Mesothelial cell of epicardium (in vitro differentiated cells): ENCODE results near the gene EPN2. TPM values are rescaled to one million over a fixed set of nuclear protein-coding genes. Genes with fewer than 3 reads are reported as not detected.

Experiments used
- DNase-seq, 2 experiments: peaks; one replicate each; pipeline ENCODE4 v3.0.0; 2021; ENCODE audit warnings: low spot score in 2 of 2; ENCODE audit not compliant: unreplicated experiment in 2 of 2
- H3K27ac Mint-ChIP-seq: 2 replicates; pipeline ENCODE4 v1.8.0; 2021; ENCODE audit warnings: mixed read lengths
- H3K27me3 Mint-ChIP-seq: 2 replicates; pipeline ENCODE4 v1.8.0; 2021; ENCODE audit warnings: low read depth, mixed read lengths
- H3K36me3 Mint-ChIP-seq: 2 replicates; pipeline ENCODE4 v1.8.0; 2021; ENCODE audit warnings: mixed read lengths
- H3K4me1 Mint-ChIP-seq: 2 replicates; pipeline ENCODE4 v1.8.0; 2021; ENCODE audit warnings: mixed read lengths
- H3K4me3 Mint-ChIP-seq: 2 replicates; pipeline ENCODE4 v1.8.0; 2021; ENCODE audit warnings: mild to moderate bottlenecking, moderate library complexity, mixed read lengths
- H3K9me3 Mint-ChIP-seq: 2 replicates; pipeline ENCODE4 v1.8.0; 2021; ENCODE audit warnings: mixed read lengths
- total RNA-seq: library from RNA; stranded (reverse); gene quantifications from 3 replicates; pipeline ENCODE4 v1.2.1, GENCODE V29; 2021
- TF ChIP-seq, protein P1 (sequence below): fragments of 200-600 bp; sonication (generic); IDR thresholded peaks from one replicate; pipeline ENCODE4 v1.5.0; 2021; ENCODE audit warnings: antibody characterized with exemption; ENCODE audit not compliant: unreplicated experiment

EPN2 gene
- total RNA-seq, 1 donor from 2014 or later: 70.2 TPM

GRCh38 chr17:19254651-19255050 is 17.5 kb downstream of the EPN2 start:
- Mint-ChIP-seq H3K27me3 (no peaks in the 10 kb centered on the region), H3K27ac (no peak overlapping the region), H3K4me1 (peaks cover 11% of the 10 kb centered on the region), H3K36me3 (peaks cover 10% of the 10 kb centered on the region), H3K9me3 (peaks cover 4% of the 10 kb centered on the region), H3K4me3 (no peak overlapping the region)
- TF ChIP-seq, protein P1, sequence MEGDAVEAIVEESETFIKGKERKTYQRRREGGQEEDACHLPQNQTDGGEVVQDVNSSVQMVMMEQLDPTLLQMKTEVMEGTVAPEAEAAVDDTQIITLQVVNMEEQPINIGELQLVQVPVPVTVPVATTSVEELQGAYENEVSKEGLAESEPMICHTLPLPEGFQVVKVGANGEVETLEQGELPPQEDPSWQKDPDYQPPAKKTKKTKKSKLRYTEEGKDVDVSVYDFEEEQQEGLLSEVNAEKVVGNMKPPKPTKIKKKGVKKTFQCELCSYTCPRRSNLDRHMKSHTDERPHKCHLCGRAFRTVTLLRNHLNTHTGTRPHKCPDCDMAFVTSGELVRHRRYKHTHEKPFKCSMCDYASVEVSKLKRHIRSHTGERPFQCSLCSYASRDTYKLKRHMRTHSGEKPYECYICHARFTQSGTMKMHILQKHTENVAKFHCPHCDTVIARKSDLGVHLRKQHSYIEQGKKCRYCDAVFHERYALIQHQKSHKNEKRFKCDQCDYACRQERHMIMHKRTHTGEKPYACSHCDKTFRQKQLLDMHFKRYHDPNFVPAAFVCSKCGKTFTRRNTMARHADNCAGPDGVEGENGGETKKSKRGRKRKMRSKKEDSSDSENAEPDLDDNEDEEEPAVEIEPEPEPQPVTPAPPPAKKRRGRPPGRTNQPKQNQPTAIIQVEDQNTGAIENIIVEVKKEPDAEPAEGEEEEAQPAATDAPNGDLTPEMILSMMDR: no peak
- no peak for DNase-seq

- TF ChIP-seq, protein P1: no peak
- Mint-ChIP-seq H3K4me1 (peaks cover 11% of the 10 kb centered on the region), H3K27me3 (no peaks in the 10 kb centered on the region), H3K27ac (no peak overlapping the region), H3K4me3 (no peak overlapping the region), H3K9me3 (peaks cover 4% of the 10 kb centered on the region), H3K36me3 (peaks cover 10% of the 10 kb centered on the region)
- no peak for DNase-seq
Observed at GRCh38 chr17:19255279-19255678, 18.1 kb downstream of the EPN2 start.

GRCh38 chr17:19258371-19258770 is 21.2 kb downstream of the EPN2 start:
- TF ChIP-seq, protein P1: no peak
- Mint-ChIP-seq H3K27ac (no peak overlapping the region), H3K4me1 (peaks cover 19% of the 10 kb centered on the region), H3K36me3 (peaks cover 6% of the 10 kb centered on the region), H3K9me3 (no peaks in the 10 kb centered on the region), H3K4me3 (no peak overlapping the region), H3K27me3 (no peaks in the 10 kb centered on the region)
- DNase-seq: no peak

DNA sequence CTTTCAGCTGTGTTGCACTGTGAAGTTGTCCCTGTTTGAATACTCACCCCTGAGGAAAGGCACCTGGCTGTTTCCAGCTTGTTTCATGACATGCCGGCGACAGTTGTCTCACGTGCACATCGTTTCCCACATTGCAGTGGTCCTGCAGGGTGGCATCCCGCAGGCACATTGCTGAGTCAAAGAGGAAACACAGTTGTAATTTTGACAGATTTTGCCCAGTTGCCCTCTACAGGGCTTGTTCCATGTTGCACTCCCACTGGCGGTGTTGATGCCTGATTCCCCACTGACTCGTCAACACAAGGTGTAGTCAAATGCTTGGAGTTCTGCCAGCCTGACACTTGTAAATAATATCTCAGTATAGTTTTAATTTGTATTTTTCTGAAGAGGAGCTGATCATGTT is 23.8 kb downstream of the EPN2 start:
- peaks cover 2% of the 10 kb centered on the region for H3K36me3 Mint-ChIP-seq
- H3K9me3 Mint-ChIP-seq: no peaks in the 10 kb centered on the region
- H3K27ac Mint-ChIP-seq: no peak overlapping the region
- H3K4me3 Mint-ChIP-seq: no peak overlapping the region
- H3K27me3 Mint-ChIP-seq: no peaks in the 10 kb centered on the region
- DNase-seq: no peak
- TF ChIP-seq, protein P1: no peak
- H3K4me1 Mint-ChIP-seq: peaks cover 36% of the 10 kb centered on the region

GRCh38 chr17:19261426-19261825 is 24.3 kb downstream of the EPN2 start:
- no peak for DNase-seq
- H3K27me3 Mint-ChIP-seq: no peaks in the 10 kb centered on the region
- no peak overlapping the region for H3K27ac Mint-ChIP-seq
- no peaks in the 10 kb centered on the region for H3K9me3 Mint-ChIP-seq
- peaks cover 4% of the 10 kb centered on the region for H3K36me3 Mint-ChIP-seq
- TF ChIP-seq, protein P1: no peak
- no peak overlapping the region for H3K4me3 Mint-ChIP-seq
- H3K4me1 Mint-ChIP-seq: peaks cover 36% of the 10 kb centered on the region
